H9 (cell line): ENCODE data around the gene MRO. TPM values are rescaled to one million over a fixed set of nuclear protein-coding genes. Genes with fewer than 3 reads are reported as not detected.

ENCODE experiments used
- DNase-seq: peaks from one replicate; pipeline ENCODE4 v3.0.0-alpha.2; 2017
- H2AFZ ChIP-seq: one replicate; pipeline ENCODE4 v1.6.1; 2013; ENCODE audit warnings: mild to moderate bottlenecking, low read length, control low read depth, moderate library complexity
- H2AK5ac ChIP-seq: 2 replicates; pipeline ENCODE4 v1.6.1; 2013; ENCODE audit warnings: low read length, control low read depth, mixed read lengths; ENCODE audit not compliant: insufficient read length
- H2BK120ac ChIP-seq: one replicate; pipeline ENCODE4 v1.6.1; 2013; ENCODE audit warnings: low read depth, mild to moderate bottlenecking, low read length, control low read depth, inconsistent platforms; ENCODE audit not compliant: poor library complexity, severe bottlenecking
- H2BK12ac ChIP-seq: 2 replicates; pipeline ENCODE4 v1.6.1; 2013; ENCODE audit warnings: low read length, control low read depth, mixed read lengths, low read depth; ENCODE audit not compliant: insufficient read length
- H2BK15ac ChIP-seq: 2 replicates; pipeline ENCODE4 v1.6.1; 2013; ENCODE audit warnings: low read depth, low read length, control low read depth
- H2BK20ac ChIP-seq: one replicate; pipeline ENCODE4 v1.6.1; 2013; ENCODE audit warnings: low read depth, mild to moderate bottlenecking, low read length, control low read depth, inconsistent platforms; ENCODE audit not compliant: poor library complexity, severe bottlenecking
- H2BK5ac ChIP-seq: 2 replicates; pipeline ENCODE4 v1.6.1; 2013; ENCODE audit warnings: low read length, control low read depth, mixed read lengths; ENCODE audit not compliant: insufficient read length
- H3K14ac ChIP-seq: 2 replicates; pipeline ENCODE4 v1.6.1; 2013; ENCODE audit warnings: low read length, control low read depth; ENCODE audit not compliant: insufficient read depth
- H3K18ac ChIP-seq: 2 replicates; pipeline ENCODE4 v1.6.1; 2013; ENCODE audit warnings: low read depth, mild to moderate bottlenecking, mixed read lengths, low read length, control low read depth; ENCODE audit not compliant: insufficient read length
- H3K23ac ChIP-seq: 2 replicates; pipeline ENCODE4 v1.6.1; 2013; ENCODE audit warnings: low read length, control low read depth, mixed read lengths, low read depth; ENCODE audit not compliant: insufficient read length
- H3K23me2 ChIP-seq: 2 replicates; pipeline ENCODE4 v1.6.1; 2013; ENCODE audit warnings: low read depth, mild to moderate bottlenecking, mixed read lengths, low read length, control low read depth; ENCODE audit not compliant: insufficient read length, poor library complexity, severe bottlenecking
- H3K27ac ChIP-seq: 2 replicates; pipeline ENCODE4 v1.5.1; 2013; ENCODE audit warnings: low read length, control low read depth, mixed read lengths, low read depth; ENCODE audit not compliant: insufficient read length
- H3K27me3 ChIP-seq: 2 replicates; pipeline ENCODE4 v1.6.1; 2013; ENCODE audit warnings: low read length, control low read depth, inconsistent platforms; ENCODE audit not compliant: insufficient read depth
- H3K4ac ChIP-seq: 2 replicates; pipeline ENCODE4 v1.6.1; 2013; ENCODE audit warnings: low read depth, mild to moderate bottlenecking, control low read depth, inconsistent platforms, low read length, moderate library complexity
- H3K4me1 ChIP-seq: 2 replicates; pipeline ENCODE4 v1.6.1; 2013; ENCODE audit warnings: low read length, control low read depth, inconsistent platforms; ENCODE audit not compliant: insufficient read depth
- H3K4me2 ChIP-seq: 2 replicates; pipeline ENCODE4 v1.6.1; 2013; ENCODE audit warnings: low read length, control low read depth, mixed read lengths; ENCODE audit not compliant: insufficient read length, insufficient read depth
- H3K56ac ChIP-seq: 2 replicates; pipeline ENCODE4 v1.6.1; 2013; ENCODE audit warnings: low read depth, mild to moderate bottlenecking, mixed read lengths, low read length, control low read depth; ENCODE audit not compliant: insufficient read length
- H3K79me1 ChIP-seq: 2 replicates; pipeline ENCODE4 v1.6.1; 2013; ENCODE audit warnings: low read depth, mild to moderate bottlenecking, moderate library complexity, low read length, control low read depth, inconsistent platforms; ENCODE audit not compliant: insufficient read depth, poor library complexity, severe bottlenecking
- H3K79me2 ChIP-seq: 2 replicates; pipeline ENCODE4 v1.6.1; 2013; ENCODE audit warnings: low read length, control low read depth, inconsistent platforms; ENCODE audit not compliant: insufficient read depth
- H3K9ac ChIP-seq: 2 replicates; pipeline ENCODE4 v1.6.1; 2013; ENCODE audit warnings: low read length, control low read depth, mixed read lengths; ENCODE audit not compliant: insufficient read length; ENCODE audit errors: extremely low read depth
- H3K9me3 ChIP-seq: one replicate; pipeline ENCODE4 v1.6.1; 2013; ENCODE audit warnings: low read depth, low read length, inconsistent platforms; ENCODE audit not compliant: control insufficient read depth
- H3T11ph ChIP-seq: one replicate; pipeline ENCODE4 v1.6.1; 2013; ENCODE audit warnings: mild to moderate bottlenecking, low read length, control low read depth, inconsistent platforms
- H4K20me1 ChIP-seq: one replicate; pipeline ENCODE4 v1.6.1; 2013; ENCODE audit not compliant: control insufficient read depth, insufficient read length, insufficient read depth
- H4K5ac ChIP-seq: 2 replicates; pipeline ENCODE4 v1.6.1; 2013; ENCODE audit warnings: low read depth, mild to moderate bottlenecking, mixed read lengths, low read length, control low read depth; ENCODE audit not compliant: insufficient read length
- H4K8ac ChIP-seq: replicated peaks from 2 replicates; pipeline ENCODE4 v1.6.1; 2013; ENCODE audit warnings: low read length, control low read depth, mixed read lengths, low read depth; ENCODE audit not compliant: insufficient read length
- H4K91ac ChIP-seq: 2 replicates; pipeline ENCODE4 v1.6.1; 2013; ENCODE audit warnings: low read depth, mild to moderate bottlenecking, moderate library complexity, mixed read lengths, low read length, control low read depth; ENCODE audit not compliant: insufficient read length
- H3K27ac Mint-ChIP-seq, 3 experiments: 2 replicates in 2 of 3; 3 replicates in 1 of 3; pipeline ENCODE4 v1.8.0; 2020 to 2021; ENCODE audit warnings: mixed read lengths in 3 of 3, mild to moderate bottlenecking in 1 of 3, moderate library complexity in 1 of 3
- H3K27me3 Mint-ChIP-seq: 2 replicates; pipeline ENCODE4 v1.8.0; 2021; ENCODE audit warnings: low read depth, mild to moderate bottlenecking, moderate library complexity, mixed read lengths
- H3K36me3 Mint-ChIP-seq, 3 experiments: 2 replicates in 2 of 3; 3 replicates in 1 of 3; pipeline ENCODE4 v1.8.0; 2020 to 2021; ENCODE audit warnings: low read depth in 3 of 3, mixed read lengths in 3 of 3; ENCODE audit not compliant: insufficient read depth in 1 of 3
- H3K4me1 Mint-ChIP-seq, 2 experiments: 2 replicates each; pipeline ENCODE4 v1.8.0; 2020; ENCODE audit warnings: mixed read lengths in 2 of 2
- H3K4me3 Mint-ChIP-seq, 2 experiments: 2 replicates in 1 of 2; 3 replicates in 1 of 2; pipeline ENCODE4 v1.8.0; 2020 to 2021; ENCODE audit warnings: mild to moderate bottlenecking in 2 of 2, mixed read lengths in 2 of 2, moderate library complexity in 1 of 2
- H3K9me3 Mint-ChIP-seq, 2 experiments: 2 replicates in 1 of 2; 3 replicates in 1 of 2; pipeline ENCODE4 v1.8.0; 2020; ENCODE audit warnings: mild to moderate bottlenecking in 2 of 2, mixed read lengths in 2 of 2, moderate library complexity in 1 of 2
- WGBS: extraction: QIAGEN DNeasy Blood & Tissue Kit; methylation state at CpG from one replicate; pipeline ENCODE4 v1.1.7; 2013; ENCODE audit warnings: missing lambda C conversion rate, low lambda C conversion rate, mixed read lengths; ENCODE audit not compliant: insufficient read length; ENCODE audit errors: extremely low coverage; 5-methylcytosine and 5-hydroxymethylcytosine counted together
- total RNA-seq: library from RNA; stranded (reverse); gene quantifications from 2 replicates; pipeline ENCODE4 v1.2.1, GENCODE V29; 2021
- TF ChIP-seq, protein P1 (sequence below): fragments of 200-600 bp; sonication (generic); conservative IDR thresholded peaks from 3 replicates; pipeline ENCODE4 v1.8.0; 2021; ENCODE audit warnings: antibody characterized with exemption, mild to moderate bottlenecking

The MRO gene
- total RNA-seq, 1 experiment from 2014 or later: 0.57 TPM

DNA sequence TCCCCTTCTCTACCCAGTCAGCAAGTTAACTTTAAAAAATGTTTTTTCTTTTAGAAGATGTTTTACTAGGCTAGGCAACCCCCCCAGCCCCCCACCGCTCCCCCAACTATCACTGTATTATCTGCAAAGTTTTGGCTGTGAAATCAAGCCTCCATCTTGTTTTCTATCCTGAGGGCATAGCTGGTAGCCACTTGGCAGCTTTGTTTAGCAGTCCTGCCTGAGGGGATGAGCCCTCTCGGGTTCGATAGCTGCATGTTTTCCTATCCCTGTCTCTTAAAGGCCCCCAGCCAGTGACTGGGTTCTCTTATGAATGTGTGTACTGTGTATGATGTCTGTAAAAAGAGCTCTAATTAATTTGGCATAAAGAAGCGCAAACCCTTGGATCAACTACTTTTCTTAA lies 43.4 kb downstream of the MRO start:
- Histone ChIP-seq H2BK15ac (no peak overlapping the region), H3K27ac (no peak overlapping the region), H3K18ac (no peak overlapping the region), H3K14ac (no peak overlapping the region), H3K27me3 (no peaks in the 10 kb centered on the region), H3K4me1 (no peaks in the 10 kb centered on the region; the same call in none of the 2 replicates), H2BK20ac (peak overlapping the region; percentile 32), H2AFZ (no peak overlapping the region), H3K23ac (no peak overlapping the region), H3K79me1 (no peaks in the 10 kb centered on the region), H4K5ac (no peak overlapping the region), H3T11ph (no peak overlapping the region), H3K9ac (no peak overlapping the region), H3K79me2 (no peaks in the 10 kb centered on the region; the same call in 1 of the 2 replicates), H2BK12ac (no peak overlapping the region), H4K20me1 (no peaks in the 10 kb centered on the region), H4K91ac (no peak overlapping the region), H2BK120ac (no peak overlapping the region), H4K8ac (no peak overlapping the region), H2BK5ac (no peak overlapping the region), H3K56ac (no peak overlapping the region), H3K4ac (no peak overlapping the region), H3K9me3 (no peaks in the 10 kb centered on the region), H2AK5ac (no peak overlapping the region), H3K23me2 (no peaks in the 10 kb centered on the region), H3K4me2 (no peak overlapping the region)
- Mint-ChIP-seq H3K4me3 (no peak overlapping the region), H3K4me1 (peaks cover 18 to 20% of the 10 kb centered on the region in 2 experiments), H3K27ac (peak overlapping the region; percentile 11 to 31 (median 26); a peak in 5 of 7 replicates), H3K9me3 (peaks cover 4 to 5% of the 10 kb centered on the region in 2 experiments; a peak in 2 of 5 replicates), H3K36me3 (peaks cover 0 to 1% (median 0%) of the 10 kb centered on the region in 3 experiments; a peak in 1 of 7 replicates), H3K27me3 (no peaks in the 10 kb centered on the region; the same call in 1 of the 2 replicates)
- WGBS: no CpG with 5 or more reads among the region's 4 CpGs
- TF ChIP-seq, protein P1, sequence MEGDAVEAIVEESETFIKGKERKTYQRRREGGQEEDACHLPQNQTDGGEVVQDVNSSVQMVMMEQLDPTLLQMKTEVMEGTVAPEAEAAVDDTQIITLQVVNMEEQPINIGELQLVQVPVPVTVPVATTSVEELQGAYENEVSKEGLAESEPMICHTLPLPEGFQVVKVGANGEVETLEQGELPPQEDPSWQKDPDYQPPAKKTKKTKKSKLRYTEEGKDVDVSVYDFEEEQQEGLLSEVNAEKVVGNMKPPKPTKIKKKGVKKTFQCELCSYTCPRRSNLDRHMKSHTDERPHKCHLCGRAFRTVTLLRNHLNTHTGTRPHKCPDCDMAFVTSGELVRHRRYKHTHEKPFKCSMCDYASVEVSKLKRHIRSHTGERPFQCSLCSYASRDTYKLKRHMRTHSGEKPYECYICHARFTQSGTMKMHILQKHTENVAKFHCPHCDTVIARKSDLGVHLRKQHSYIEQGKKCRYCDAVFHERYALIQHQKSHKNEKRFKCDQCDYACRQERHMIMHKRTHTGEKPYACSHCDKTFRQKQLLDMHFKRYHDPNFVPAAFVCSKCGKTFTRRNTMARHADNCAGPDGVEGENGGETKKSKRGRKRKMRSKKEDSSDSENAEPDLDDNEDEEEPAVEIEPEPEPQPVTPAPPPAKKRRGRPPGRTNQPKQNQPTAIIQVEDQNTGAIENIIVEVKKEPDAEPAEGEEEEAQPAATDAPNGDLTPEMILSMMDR: no peak
- DNase-seq: no peak
